GM18517 (cell line): Measurements from ENCODE around the gene NR1D1.

Experiments used
- ATAC-seq: cut with Tn5 transposase; IDR thresholded peaks from one replicate; pipeline ENCODE4 v1.9.1; 2021; ENCODE audit warnings: mild to moderate bottlenecking, moderate library complexity; ENCODE audit not compliant: unreplicated experiment

Gene NR1D1

GRCh38 chr17:40111221-40112128, 11.1 kb upstream of the NR1D1 start:
- ATAC-seq: no peak

GRCh38 chr17:40110026-40110845, 9.8 kb upstream of the NR1D1 start:
- ATAC-seq: no peak

DNA sequence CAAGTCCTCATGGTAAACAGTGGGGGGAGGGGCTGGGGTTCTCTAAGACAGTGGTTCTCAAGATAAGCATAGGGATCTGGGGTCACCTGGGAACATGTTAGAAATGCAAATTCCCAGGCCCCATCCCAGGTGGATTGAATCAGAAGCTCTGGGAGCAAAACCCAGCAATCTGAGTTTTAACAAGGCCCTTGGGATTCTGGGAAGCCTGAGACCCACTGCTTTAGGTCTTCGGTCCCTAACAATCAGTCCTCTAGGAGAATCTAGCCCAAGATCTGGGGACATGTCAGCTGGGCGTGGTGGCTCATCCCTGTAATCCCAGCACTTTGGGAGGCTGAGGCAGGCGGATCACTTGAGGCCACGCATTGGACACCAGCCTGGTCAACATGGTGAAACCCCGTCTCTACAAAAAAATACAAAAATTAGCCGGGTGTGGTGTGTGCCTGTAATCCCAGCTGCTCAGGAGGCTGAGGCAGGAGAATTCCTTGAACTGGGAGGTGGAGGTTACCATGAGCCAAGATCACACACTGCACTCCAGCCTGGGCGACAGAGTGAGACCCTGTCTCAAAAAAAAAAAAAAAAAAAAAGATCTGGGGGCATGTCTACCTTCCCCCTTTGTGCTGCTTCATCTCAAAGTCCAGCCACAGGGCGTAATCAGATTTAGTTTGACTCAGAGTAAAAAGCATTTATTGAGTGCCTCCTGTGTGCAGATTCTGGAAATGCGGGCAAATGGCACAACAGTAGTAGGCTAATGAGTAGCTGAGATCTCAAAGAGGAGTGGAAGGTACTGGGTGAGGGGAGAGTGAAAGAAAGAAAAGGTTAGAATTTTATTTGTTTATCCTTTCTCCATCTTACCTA, 8.8 kb upstream of the NR1D1 start:
- ATAC-seq: no peak

DNA sequence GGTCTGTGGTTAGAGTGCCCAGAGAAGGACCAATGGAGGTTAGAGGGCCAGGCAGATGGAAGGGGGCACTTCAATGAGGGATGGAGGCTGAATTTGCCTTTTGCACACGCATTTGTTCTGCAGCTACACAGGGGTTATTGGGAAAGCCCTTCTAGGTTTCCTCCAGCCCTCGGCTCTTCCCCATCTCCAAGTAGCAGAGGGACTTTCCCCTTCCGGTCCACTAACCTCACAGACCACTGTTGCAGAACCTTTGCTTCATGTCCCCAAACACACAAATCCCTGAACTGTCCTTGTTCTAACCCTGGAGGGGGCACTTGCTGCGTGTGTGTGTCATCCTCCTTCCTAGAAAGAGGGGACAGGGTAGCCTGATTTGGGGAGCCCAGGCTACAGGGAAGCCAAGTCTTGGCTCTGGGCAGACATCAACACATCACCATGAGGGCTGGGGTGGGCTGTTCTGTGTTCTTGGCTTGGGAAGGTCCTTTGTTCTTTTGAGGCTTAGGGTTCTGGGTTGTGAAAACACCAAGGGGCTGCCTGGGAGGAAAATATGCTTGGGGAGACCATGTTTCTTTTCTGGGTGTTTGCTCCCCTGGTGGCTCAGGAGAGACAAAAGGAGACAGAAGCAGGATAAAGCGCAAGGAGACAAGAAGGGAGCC, 7.3 kb upstream of the NR1D1 start:
- ATAC-seq: no peak

- ATAC-seq: no peak
Measured at GRCh38 chr17:40106760-40107521, 6.6 kb upstream of the NR1D1 start.

DNA sequence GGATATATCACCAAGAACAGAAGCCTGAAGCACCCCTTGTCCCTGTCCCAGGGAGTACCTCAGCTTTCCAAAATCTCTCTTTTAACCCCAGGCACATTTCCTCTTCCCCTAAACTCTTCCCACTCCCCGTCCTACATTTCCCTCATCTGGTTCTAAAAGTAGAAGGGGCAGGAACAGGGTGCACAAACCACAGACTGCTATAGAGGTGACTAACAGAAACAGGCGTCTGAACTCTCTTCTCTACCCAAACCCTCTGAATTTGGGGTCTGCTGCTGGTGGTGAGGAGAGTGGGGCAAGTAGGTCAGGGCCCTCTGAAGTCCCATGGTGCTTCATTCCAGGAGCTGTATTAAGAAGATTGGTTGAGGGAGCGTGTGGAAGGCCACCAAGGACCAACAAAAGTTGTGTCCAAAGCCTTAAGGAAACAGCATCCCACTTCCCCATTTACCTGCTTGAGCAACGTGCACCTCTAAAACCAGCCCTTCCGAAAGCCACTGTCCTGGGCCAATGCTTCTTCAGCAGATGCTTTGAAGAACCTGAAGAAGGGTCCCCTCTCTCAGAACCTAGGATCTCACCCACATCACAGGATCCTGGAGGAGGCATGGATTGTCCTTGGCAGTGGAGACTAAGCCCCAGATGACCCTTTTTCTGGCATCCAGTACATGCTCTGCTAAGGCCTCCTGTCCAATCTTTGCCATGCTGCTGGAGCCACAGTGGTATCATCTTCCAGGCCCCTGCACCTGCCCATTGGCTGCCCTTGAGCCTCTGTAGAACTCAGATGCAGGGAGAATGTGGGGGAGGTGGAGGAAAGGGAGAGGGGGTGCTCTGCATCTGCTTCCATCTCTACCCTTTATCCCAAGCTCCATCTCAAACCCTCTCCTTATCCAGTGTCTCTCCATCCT, 5.7 kb upstream of the NR1D1 start:
- ATAC-seq: no peak

GRCh38 chr17:40104594-40105486, 4.5 kb upstream of the NR1D1 start:
- no peak for ATAC-seq

DNA sequence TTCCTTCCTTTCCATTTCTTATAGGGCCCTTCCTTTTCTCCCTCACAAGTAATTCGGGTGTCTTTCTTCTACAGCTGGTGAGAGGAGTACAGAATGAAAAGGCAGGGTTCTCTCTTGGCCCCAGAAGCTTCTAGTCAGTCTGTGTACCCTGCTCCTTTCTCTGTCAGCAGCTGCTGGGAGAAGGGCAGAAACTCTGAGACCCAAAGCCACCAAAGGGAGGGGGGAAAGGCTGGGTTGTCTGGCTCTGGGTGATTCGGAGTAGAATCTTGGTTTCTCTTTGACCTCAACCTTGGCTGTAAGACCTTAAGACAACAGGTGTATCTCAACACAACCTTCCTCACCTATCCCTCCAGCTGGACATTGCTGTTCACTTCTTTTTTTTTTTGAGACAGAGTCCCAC, 3.3 kb upstream of the NR1D1 start:
- no peak for ATAC-seq

DNA sequence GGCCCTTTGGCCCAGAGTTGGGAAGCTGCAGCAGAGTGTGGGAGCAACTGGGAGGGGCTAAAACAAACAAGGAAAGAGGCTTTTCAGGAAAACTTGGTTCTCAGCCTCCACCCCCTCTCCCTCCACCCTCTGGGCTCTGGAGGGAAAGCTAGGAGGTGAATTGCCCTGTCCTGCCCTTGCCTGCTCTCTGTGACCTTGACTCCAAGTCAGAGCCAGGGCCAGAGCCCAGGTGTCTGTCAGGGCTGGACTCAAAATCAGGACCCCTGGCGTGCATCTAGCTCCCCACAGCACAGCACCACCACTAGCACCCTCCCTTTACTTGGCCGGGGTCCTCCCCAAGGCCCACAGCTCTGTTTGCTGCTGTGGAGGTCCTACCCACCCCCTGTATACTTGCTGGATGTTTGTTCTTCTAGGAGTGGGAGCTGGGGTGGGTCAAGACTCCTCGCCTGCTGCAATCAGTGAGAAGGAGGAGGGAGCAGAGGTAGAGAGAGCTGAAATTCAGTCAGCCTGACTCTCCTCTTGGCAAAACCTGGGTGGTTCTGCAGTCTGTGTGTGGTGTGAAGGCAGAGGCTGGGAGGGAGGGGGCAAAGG, 2.8 kb upstream of the NR1D1 start:
- ATAC-seq: no peak

DNA sequence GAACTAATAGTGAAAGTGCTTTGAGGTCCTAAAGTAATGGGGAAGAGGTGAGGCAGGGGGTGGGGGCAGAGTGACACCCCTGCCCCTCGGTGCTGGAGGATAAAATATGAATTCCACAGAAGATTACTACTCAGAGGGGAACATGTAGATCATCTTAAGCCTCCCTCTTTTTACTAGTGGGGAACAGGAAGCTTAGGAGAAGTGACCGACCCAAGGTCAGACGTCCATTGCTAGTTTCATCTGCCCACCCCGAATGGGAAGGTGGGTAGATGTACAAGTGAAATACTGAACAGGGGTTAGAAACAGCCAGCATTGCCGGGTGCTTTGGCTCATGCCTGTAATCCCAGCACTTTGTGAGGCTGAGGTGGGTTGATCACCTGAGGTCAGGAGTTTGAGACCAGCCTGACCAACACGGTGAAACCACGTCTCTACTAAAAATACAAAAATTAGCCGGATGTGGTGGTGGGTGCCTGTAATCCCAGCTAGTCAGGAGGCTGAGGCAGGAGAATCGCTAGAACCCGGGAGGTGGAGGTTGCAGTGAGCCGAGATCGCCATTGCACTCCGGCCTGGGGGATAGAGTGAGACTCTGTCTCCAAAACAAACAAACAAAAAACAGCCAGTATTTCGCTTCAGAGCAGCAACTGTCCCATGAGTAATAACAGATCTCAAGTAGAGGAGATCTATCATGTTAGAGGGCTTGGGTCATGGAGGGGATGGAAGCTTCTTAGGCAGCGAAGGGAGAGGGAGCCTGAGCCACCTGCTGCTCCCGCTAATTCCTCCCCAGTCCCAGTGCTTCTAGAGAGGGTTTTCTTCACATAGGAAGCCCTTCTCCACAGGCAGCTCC, 1.2 kb upstream of the NR1D1 start:
- ATAC-seq: no peak

DNA sequence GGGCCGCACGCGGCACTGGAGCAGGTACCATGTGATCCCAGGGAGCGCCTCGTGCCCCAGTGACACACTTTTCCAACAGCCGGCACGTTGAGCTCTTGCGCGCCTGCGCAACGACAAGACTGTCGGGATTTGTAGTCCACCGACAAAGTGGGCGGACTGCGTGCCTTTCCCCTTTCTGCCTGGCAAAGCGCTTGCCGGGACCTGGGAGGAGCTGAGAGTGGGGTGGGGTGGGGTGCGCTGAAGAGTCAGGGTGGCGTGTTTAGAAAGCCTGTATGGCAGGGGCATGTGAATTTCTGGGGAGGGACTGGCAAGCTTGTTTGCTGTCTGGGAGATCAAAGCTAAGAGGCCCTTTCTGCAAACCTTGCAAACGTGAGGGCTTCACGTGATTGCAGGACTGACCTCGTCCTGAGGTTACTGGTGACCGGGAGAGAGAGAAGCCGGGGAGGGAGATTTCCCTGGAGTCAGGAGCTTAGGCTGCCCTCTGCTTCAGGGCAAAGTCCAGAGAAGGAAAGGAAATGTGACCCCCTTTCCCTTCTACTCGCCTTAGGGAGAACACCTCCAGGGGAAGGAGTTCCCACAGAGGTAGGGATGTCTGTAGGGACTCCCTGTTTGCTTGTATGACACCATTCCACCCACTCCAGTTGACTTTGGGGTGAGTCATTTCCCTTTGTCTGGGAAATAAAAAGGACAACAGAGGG, 429 bp upstream of the NR1D1 start:
- ATAC-seq: no peak

DNA sequence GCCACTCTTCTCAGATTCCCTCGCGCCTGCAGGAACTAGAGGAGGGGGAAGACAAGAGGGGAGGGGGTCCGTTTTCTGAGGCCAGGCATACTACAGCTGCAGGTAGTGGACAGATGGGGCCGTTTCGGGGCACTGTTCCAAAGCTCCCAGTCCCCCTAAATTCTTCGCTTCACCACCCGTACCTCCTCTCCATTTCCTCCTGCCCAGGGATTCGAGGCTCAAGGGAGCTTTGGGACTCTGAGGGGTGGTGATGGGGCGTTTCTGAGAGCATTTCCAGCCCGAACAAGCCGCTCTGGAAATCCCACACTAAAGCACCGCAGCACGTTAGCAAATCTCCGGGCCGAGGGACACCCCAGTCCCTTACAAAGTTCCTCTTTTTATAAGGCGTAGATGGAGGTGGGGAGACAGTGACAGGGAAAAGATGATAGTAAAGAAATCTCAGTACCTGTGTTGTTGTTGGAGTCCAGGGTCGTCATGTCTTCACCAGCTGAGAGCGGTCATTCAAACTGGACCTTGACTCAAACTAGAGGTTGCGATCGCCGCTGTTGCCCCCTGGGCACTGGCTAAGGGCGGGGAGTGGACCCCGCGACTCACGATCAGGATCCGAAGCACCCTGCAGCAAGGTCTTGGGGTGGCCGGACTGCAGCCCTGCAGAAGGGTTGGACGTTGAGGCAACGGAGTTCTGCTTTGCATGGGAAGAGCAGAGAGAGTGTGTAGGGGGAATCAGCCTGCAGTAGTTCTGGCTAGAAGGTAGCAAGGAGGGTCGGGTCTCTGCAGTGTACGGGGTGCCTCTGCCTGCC, 570 bp downstream of the NR1D1 start:
- no peak for ATAC-seq

DNA sequence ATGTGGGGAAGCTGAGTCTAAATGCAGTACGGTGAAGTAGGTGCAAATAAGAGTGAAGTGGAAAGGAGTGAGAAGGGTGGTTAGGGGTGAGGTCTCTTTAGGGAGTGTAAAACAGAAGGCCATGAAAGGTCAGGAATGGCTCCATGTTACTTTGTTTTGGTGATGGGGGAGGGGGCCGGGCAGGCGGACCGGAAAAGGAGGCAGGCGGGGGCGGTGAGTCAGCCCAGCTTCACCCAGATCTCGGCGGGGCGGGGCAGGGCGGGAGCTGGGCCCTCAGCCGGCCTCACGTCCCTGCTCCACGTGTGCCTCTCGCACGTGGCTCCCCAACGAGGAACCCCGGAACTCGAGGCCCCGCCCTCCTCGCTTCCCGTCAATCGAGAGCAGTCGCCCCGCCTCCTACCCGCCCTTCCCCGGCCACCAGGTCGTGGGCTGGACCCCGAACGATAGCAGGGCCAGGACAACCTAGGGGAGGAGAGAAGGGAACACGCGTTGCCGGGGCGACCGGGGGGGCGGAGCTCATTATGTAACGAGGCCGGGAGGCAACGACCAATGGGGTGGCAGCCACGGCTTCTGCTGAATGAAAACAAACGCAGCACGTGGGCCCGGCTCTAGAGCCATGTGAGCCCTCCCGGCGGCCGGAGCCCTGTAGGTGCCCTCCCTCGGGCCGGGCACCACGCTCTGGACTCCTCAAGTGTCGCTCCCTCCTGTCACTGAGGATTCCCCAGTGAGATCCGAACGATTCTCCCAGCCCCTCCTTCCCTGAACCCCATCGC, 1.4 kb downstream of the NR1D1 start:
- peak; percentile 47 for ATAC-seq
